OCI-LY1 (cell line): Measurements from ENCODE around the gene SLAMF9.

ENCODE experiments used
- EZH2 ChIP-seq: fragments of 200-600 bp; sonication (generic), shearing (Covaris generic); IDR thresholded peaks from 2 replicates; pipeline ENCODE4 v1.8.0; 2017; ENCODE audit warnings: borderline replicate concordance, mixed run types, mild to moderate bottlenecking, antibody characterized with exemption, low read length, moderate library complexity, mixed read lengths
- TF ChIP-seq, protein P1 (sequence below): fragments of 200-600 bp; sonication (generic), shearing (Covaris generic); IDR thresholded peaks from 2 replicates; pipeline ENCODE4 v1.5.1; 2017; ENCODE audit warnings: mild to moderate bottlenecking, antibody characterized with exemption, low read length, moderate library complexity, mixed read lengths

DNA sequence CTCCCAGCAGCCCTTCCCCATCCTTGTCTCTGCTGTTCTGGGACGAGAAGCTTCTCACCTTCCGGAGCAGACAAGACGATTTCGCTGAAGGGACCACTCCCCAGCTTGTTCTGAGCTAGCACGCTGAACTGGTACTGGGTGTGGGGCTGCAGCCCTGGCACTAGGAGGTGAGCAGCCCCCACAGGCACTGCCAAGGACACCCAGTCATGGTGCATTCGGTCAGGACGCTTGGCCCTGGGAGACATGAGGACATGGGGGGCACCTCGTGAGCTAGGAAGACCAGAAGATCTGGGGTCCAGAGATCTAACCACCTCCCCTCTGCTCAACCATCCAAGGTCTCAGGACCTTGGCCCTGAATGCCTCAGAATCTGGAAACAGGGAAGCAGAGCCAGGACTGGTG lies 23.4 kb downstream of the SLAMF9 start:
- TF ChIP-seq, protein P1, sequence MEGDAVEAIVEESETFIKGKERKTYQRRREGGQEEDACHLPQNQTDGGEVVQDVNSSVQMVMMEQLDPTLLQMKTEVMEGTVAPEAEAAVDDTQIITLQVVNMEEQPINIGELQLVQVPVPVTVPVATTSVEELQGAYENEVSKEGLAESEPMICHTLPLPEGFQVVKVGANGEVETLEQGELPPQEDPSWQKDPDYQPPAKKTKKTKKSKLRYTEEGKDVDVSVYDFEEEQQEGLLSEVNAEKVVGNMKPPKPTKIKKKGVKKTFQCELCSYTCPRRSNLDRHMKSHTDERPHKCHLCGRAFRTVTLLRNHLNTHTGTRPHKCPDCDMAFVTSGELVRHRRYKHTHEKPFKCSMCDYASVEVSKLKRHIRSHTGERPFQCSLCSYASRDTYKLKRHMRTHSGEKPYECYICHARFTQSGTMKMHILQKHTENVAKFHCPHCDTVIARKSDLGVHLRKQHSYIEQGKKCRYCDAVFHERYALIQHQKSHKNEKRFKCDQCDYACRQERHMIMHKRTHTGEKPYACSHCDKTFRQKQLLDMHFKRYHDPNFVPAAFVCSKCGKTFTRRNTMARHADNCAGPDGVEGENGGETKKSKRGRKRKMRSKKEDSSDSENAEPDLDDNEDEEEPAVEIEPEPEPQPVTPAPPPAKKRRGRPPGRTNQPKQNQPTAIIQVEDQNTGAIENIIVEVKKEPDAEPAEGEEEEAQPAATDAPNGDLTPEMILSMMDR: no peak
- TF ChIP-seq EZH2: no peak
